ENCODE data around the gene CMIP.

Gene CMIP

GRCh38 chr16:81448154-81449131 lies 3.8 kb downstream of the CMIP start:
- peak; percentile 8 for DNase-seq

- DNase-seq = peak; percentile 2
Measured at GRCh38 chr16:81449241-81449640, 4.6 kb downstream of the CMIP start.

- DNase-seq = no peak
Measured at GRCh38 chr16:81449899-81450608, 5.4 kb downstream of the CMIP start.

- DNase-seq = no peak
Measured at GRCh38 chr16:81450783-81451491, 6.3 kb downstream of the CMIP start.

GRCh38 chr16:81451753-81452680 lies 7.4 kb downstream of the CMIP start:
- DNase-seq = peak; percentile 22

GRCh38 chr16:81453091-81453728 lies 8.6 kb downstream of the CMIP start:
- DNase-seq = no peak

GRCh38 chr16:81454044-81454443 lies 9.4 kb downstream of the CMIP start:
- no peak for DNase-seq

GRCh38 chr16:81455006-81455405 lies 10.4 kb downstream of the CMIP start:
- no peak for DNase-seq

GRCh38 chr16:81455720-81456494 lies 11.3 kb downstream of the CMIP start:
- DNase-seq = no peak

GRCh38 chr16:81456523-81457325 lies 12.1 kb downstream of the CMIP start:
- no peak for DNase-seq

- DNase-seq = peak; percentile 78
Measured at GRCh38 chr16:81457326-81458133, 12.9 kb downstream of the CMIP start.

- no peak for DNase-seq
Measured at GRCh38 chr16:81458149-81458669, 13.6 kb downstream of the CMIP start.

- DNase-seq = no peak
Measured at GRCh38 chr16:81458827-81459598, 14.4 kb downstream of the CMIP start.

- no peak for DNase-seq
Measured at GRCh38 chr16:81460075-81460474, 15.5 kb downstream of the CMIP start.

- no peak for DNase-seq
Measured at GRCh38 chr16:81461243-81461642, 16.6 kb downstream of the CMIP start.

GRCh38 chr16:81461766-81462165 lies 17.2 kb downstream of the CMIP start:
- no peak for DNase-seq

GRCh38 chr16:81462683-81463082 lies 18.1 kb downstream of the CMIP start:
- DNase-seq = no peak

- DNase-seq = no peak
Measured at GRCh38 chr16:81463296-81463890, 18.8 kb downstream of the CMIP start.

All from OCI-M1 (cell line).